ENCODE data around the gene KBTBD12. TPM values are rescaled to one million over a fixed set of nuclear protein-coding genes. Genes with fewer than 3 reads are reported as not detected.

The KBTBD12 gene
- total and polyA plus RNA-seq, 11 donors, result 13.2 to 47.1 (median 29.7) TPM

DNA sequence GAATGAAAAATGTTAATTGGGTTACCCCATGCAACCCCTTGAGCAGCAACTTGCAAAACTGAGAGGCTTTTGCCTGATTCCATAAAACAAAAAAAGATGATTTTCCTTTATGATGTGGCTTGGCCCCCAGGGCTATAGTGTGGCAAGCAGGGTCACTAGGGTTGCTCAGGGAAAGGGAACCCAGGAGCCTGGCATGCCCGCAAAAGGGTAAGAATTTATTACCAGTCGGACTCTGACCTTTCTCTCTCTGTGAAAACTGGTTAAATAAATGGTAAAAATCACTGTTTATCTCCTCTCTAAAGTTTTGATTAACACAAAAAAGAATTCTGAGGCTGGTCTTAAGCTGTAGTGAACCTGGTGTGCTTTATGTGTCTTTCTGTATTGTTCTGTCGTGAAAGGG lies 99.5 kb downstream of the KBTBD12 start:
- ATAC-seq, result no peak
- no peak for TF ChIP-seq POLR2A (IDR thresholded peaks at IDR 0.05)
- TF ChIP-seq, protein P1, sequence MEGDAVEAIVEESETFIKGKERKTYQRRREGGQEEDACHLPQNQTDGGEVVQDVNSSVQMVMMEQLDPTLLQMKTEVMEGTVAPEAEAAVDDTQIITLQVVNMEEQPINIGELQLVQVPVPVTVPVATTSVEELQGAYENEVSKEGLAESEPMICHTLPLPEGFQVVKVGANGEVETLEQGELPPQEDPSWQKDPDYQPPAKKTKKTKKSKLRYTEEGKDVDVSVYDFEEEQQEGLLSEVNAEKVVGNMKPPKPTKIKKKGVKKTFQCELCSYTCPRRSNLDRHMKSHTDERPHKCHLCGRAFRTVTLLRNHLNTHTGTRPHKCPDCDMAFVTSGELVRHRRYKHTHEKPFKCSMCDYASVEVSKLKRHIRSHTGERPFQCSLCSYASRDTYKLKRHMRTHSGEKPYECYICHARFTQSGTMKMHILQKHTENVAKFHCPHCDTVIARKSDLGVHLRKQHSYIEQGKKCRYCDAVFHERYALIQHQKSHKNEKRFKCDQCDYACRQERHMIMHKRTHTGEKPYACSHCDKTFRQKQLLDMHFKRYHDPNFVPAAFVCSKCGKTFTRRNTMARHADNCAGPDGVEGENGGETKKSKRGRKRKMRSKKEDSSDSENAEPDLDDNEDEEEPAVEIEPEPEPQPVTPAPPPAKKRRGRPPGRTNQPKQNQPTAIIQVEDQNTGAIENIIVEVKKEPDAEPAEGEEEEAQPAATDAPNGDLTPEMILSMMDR (IDR thresholded peaks at IDR 0.05), result no peak
- Histone ChIP-seq H3K9me3 (no peaks in the 10 kb centered on the region), H3K27me3 (peaks cover 0 to 5% (median 0%) of the 10 kb centered on the region in 9 donors), H3K27ac (no peak overlapping the region), H3K36me3 (no peaks in the 10 kb centered on the region), H3K4me3 (no peak overlapping the region), H3K4me1 (no peaks in the 10 kb centered on the region)
- WGBS, 4 donors, result 92 to 95% (median 95%) methylated on average over 3 of the region's 3 CpGs
- intact Hi-C loops (cut with DNase I), result no loop called here
- no peak for DNase-seq

DNA sequence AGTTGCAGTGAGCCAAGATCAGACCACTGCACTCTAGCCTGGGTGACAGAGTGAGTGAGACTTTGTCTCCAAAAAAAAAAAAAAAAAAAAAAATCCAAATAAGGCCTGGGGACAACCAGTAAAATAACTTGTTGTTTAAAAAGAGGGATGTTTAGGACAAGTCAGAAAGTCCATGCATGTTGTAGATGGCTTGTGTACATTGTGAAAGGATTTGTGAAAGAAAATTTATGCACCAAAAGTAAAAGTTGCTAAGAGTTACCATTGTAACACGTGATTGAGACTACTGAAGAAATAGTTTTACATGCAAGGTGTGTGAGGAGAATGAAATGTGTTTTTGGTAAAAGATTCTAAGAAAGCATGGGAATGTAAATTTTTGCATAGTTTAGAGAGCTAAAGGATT lies 101.5 kb downstream of the KBTBD12 start:
- intact Hi-C loops (cut with DNase I), result no loop called here
- ATAC-seq (no peak), DNase-seq (no peak)
- Histone ChIP-seq H3K27me3 (peaks cover 0 to 4% (median 0%) of the 10 kb centered on the region in 9 donors), H3K9me3 (no peaks in the 10 kb centered on the region), H3K4me1 (no peaks in the 10 kb centered on the region), H3K27ac (no peak overlapping the region), H3K4me3 (no peak overlapping the region), H3K36me3 (no peaks in the 10 kb centered on the region)
- no peak for TF ChIP-seq POLR2A (IDR thresholded peaks at IDR 0.05)
- WGBS, 4 donors, result 79 to 87% (median 85%) methylated on average over 1 of the region's 1 CpG

DNA sequence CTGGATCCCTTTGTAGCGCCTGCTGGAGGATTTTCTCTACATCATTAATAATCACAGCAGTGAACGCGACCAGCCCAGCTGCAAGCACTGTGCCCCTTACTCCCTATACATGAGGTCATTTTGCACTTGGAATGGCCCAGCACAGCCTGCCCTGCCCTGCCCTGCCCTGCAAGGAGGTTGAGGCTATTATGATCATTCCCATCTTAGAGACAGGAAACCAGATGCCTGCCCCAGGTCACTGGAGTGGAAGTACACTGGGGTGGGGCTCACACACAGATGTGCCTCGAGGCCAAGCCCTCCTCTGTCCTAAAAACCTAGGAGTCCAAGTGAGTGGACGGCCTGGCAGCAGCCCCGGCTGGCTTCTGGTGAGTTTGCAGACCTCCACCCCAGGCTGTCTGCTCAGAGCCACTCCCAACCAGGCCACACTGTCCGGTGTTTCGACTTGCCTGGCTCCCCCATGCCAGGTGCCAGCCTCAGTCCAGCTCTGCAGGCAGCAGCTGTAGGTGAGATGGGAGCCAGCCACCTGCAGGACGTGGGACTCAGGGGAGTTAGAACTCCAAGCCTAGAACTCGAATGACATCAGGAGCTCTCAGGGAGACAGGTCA lies 106.8 kb downstream of the KBTBD12 start:
- no peaks in the 10 kb centered on the region for H3K27me3 ChIP-seq
- intact Hi-C loops (cut with DNase I), result no loop called here
- 69 to 76% (median 72%) methylated on average over 10 of the region's 10 CpGs for WGBS, 4 donors
- H3K4me1 ChIP-seq, result no peaks in the 10 kb centered on the region
- DNase-seq (no peak), ATAC-seq (peak in 1 of 4 donors; percentile 44)
- H3K27ac ChIP-seq, result no peak overlapping the region
- no peaks in the 10 kb centered on the region for H3K36me3 ChIP-seq
- TF ChIP-seq, protein P1 (IDR thresholded peaks at IDR 0.05), result no peak
- TF ChIP-seq POLR2A (IDR thresholded peaks at IDR 0.05), result no peak
- H3K9me3 ChIP-seq, result no peaks in the 10 kb centered on the region
- no peak overlapping the region for H3K4me3 ChIP-seq

DNA sequence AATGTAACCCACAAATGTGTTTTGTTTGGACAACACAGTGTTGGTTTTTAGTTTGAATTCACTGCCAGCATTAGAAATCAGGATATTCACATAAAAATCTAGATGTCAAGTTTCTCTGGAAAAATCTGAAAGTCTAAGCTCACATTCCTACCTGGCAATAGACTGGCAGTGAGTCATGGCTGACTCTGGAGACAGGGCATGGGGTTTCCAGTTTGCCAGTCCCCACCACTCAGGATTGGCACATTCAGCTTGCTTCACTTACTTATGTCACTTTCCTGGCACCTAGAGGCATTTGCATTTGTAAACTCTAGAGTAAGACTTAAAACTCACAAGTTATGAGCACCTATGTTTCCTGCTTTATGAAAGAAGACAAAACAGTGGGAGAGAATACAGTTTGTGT lies 118.1 kb downstream of the KBTBD12 start:
- no peaks in the 10 kb centered on the region for H3K9me3 ChIP-seq
- no peak for TF ChIP-seq POLR2A (IDR thresholded peaks at IDR 0.05)
- TF ChIP-seq, protein P1 (IDR thresholded peaks at IDR 0.05), result no peak
- H3K4me3 ChIP-seq, result no peak overlapping the region
- no peaks in the 10 kb centered on the region for H3K36me3 ChIP-seq
- no peaks in the 10 kb centered on the region for H3K4me1 ChIP-seq
- DNase-seq (no peak), ATAC-seq (no peak)
- intact Hi-C loops (cut with DNase I), result no loop called here
- no peak overlapping the region for H3K27ac ChIP-seq
- no peaks in the 10 kb centered on the region for H3K27me3 ChIP-seq

DNA sequence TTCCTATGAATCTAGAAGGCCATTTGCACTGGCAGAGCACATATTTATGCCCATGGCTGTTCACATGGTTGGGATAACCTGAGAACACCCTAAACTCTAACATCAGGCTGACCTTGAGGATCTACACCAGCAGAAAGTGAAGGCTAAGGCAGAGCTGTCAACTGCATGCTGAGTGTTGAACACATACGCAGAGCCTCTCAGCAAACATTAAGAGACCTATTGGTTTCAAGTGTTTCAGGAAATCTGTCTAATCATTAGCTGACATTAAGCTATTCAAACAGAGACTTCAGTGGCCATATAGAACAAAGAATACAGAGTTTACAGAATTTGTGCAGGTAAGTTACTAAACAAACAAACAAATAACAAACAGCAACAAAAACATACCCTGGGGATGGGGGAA lies 121.1 kb downstream of the KBTBD12 start:
- no peaks in the 10 kb centered on the region for H3K27me3 ChIP-seq
- H3K4me1 ChIP-seq, result no peaks in the 10 kb centered on the region
- no peaks in the 10 kb centered on the region for H3K36me3 ChIP-seq
- H3K27ac ChIP-seq, result no peak overlapping the region
- ATAC-seq (no peak), DNase-seq (no peak)
- H3K4me3 ChIP-seq, result no peak overlapping the region
- no peaks in the 10 kb centered on the region for H3K9me3 ChIP-seq
- TF ChIP-seq, protein P1 (IDR thresholded peaks at IDR 0.05), result no peak
- TF ChIP-seq POLR2A (IDR thresholded peaks at IDR 0.05), result no peak
- intact Hi-C loops (cut with DNase I), result no loop called here
- 86 to 100% (median 89%) methylated on average over 1 of the region's 1 CpG for WGBS, 4 donors

All from heart left ventricle (tissue), 16 donors.